Retinal pigment epithelial cell (primary cell): ENCODE measurements around the gene IL24.

Experiments
- DNase-seq: peaks from one replicate; pipeline ENCODE4 v3.0.0-alpha.2; 2010; ENCODE audit warnings: low read depth
- H3K4me3 ChIP-seq: 2 replicates; pipeline ENCODE4 v1.5.1; 2011; ENCODE audit warnings: mild to moderate bottlenecking, low read length, control low read depth, moderate library complexity
- CTCF ChIP-seq: conservative IDR thresholded peaks from 2 replicates; pipeline ENCODE4 v1.5.1; 2011; ENCODE audit warnings: low read depth, low read length, control low read depth, inconsistent platforms

IL24 gene

GRCh38 chr1:206867239-206867638, 30.0 kb upstream of the IL24 start:
- no peak for TF ChIP-seq CTCF
- no peak for DNase-seq
- no peak overlapping the region for H3K4me3 ChIP-seq

- TF ChIP-seq CTCF = no peak
- no peak overlapping the region for H3K4me3 ChIP-seq
- DNase-seq = no peak
Measured at GRCh38 chr1:206867716-206868115, 29.5 kb upstream of the IL24 start.

GRCh38 chr1:206868264-206868663, 29.0 kb upstream of the IL24 start:
- no peak for TF ChIP-seq CTCF
- DNase-seq = no peak
- H3K4me3 ChIP-seq = no peak overlapping the region

GRCh38 chr1:206872139-206872538, 25.1 kb upstream of the IL24 start:
- H3K4me3 ChIP-seq = no peak overlapping the region
- no peak for TF ChIP-seq CTCF
- DNase-seq = no peak

- DNase-seq = no peak
- no peak overlapping the region for H3K4me3 ChIP-seq
- TF ChIP-seq CTCF = no peak
Measured at GRCh38 chr1:206873603-206874188, 23.5 kb upstream of the IL24 start.

- H3K4me3 ChIP-seq = no peak overlapping the region
- no peak for TF ChIP-seq CTCF
- no peak for DNase-seq
Measured at GRCh38 chr1:206875752-206876377, 21.4 kb upstream of the IL24 start.

GRCh38 chr1:206878456-206878855, 18.8 kb upstream of the IL24 start:
- DNase-seq = no peak
- peak; percentile 15 for TF ChIP-seq CTCF

More at GRCh38 chr1:206878456-206878855, 18.8 kb upstream of the IL24 start:
- H3K4me3 ChIP-seq = no peak overlapping the region
